Mesothelial cell of epicardium (in vitro differentiated cells): ENCODE data around the gene NQO1. TPM values are rescaled to one million over a fixed set of nuclear protein-coding genes. Genes with fewer than 3 reads are reported as not detected.

ENCODE experiments used
- DNase-seq, 2 experiments: peaks; one replicate each; pipeline ENCODE4 v3.0.0; 2021; ENCODE audit warnings: low spot score in 2 of 2; ENCODE audit not compliant: unreplicated experiment in 2 of 2
- H3K27ac Mint-ChIP-seq: 2 replicates; pipeline ENCODE4 v1.8.0; 2021; ENCODE audit warnings: mixed read lengths
- H3K27me3 Mint-ChIP-seq: 2 replicates; pipeline ENCODE4 v1.8.0; 2021; ENCODE audit warnings: low read depth, mixed read lengths
- H3K36me3 Mint-ChIP-seq: 2 replicates; pipeline ENCODE4 v1.8.0; 2021; ENCODE audit warnings: mixed read lengths
- H3K4me1 Mint-ChIP-seq: 2 replicates; pipeline ENCODE4 v1.8.0; 2021; ENCODE audit warnings: mixed read lengths
- H3K4me3 Mint-ChIP-seq: 2 replicates; pipeline ENCODE4 v1.8.0; 2021; ENCODE audit warnings: mild to moderate bottlenecking, moderate library complexity, mixed read lengths
- H3K9me3 Mint-ChIP-seq: 2 replicates; pipeline ENCODE4 v1.8.0; 2021; ENCODE audit warnings: mixed read lengths
- total RNA-seq: library from RNA; stranded (reverse); gene quantifications from 3 replicates; pipeline ENCODE4 v1.2.1, GENCODE V29; 2021
- TF ChIP-seq, protein P1 (sequence below): fragments of 200-600 bp; sonication (generic); IDR thresholded peaks from one replicate; pipeline ENCODE4 v1.5.0; 2021; ENCODE audit warnings: antibody characterized with exemption; ENCODE audit not compliant: unreplicated experiment

NQO1 gene
- total RNA-seq, 1 donor from 2014 or later = 30.9 TPM

DNA sequence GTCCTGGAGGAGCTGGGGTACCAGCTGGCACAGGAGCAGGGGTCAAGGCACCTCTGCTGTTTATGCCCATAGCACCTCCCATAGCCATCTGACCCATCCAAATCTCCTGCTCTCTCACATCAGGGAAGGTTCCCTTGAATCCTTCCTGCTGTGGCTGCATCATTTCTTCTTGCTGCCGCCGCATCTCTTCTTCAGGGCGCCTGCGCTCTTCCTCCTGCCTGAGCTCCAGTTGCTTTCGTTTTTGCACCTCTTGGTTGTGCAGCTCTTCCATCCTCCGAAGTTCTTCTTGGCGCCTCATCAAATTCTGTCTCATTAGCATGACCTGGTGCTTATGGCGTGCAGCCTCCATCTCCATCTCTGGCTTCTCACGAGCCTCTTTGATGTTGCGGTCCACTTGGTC is 30.3 kb upstream of the NQO1 start:
- Mint-ChIP-seq H3K4me1 (peaks cover 17% of the 10 kb centered on the region), H3K27me3 (peaks cover 3% of the 10 kb centered on the region), H3K36me3 (peaks cover 8% of the 10 kb centered on the region), H3K9me3 (no peaks in the 10 kb centered on the region), H3K4me3 (no peak overlapping the region), H3K27ac (no peak overlapping the region)
- no peak for DNase-seq
- TF ChIP-seq, protein P1, sequence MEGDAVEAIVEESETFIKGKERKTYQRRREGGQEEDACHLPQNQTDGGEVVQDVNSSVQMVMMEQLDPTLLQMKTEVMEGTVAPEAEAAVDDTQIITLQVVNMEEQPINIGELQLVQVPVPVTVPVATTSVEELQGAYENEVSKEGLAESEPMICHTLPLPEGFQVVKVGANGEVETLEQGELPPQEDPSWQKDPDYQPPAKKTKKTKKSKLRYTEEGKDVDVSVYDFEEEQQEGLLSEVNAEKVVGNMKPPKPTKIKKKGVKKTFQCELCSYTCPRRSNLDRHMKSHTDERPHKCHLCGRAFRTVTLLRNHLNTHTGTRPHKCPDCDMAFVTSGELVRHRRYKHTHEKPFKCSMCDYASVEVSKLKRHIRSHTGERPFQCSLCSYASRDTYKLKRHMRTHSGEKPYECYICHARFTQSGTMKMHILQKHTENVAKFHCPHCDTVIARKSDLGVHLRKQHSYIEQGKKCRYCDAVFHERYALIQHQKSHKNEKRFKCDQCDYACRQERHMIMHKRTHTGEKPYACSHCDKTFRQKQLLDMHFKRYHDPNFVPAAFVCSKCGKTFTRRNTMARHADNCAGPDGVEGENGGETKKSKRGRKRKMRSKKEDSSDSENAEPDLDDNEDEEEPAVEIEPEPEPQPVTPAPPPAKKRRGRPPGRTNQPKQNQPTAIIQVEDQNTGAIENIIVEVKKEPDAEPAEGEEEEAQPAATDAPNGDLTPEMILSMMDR = no peak

- H3K27me3 Mint-ChIP-seq = peaks cover 3% of the 10 kb centered on the region
Observed at GRCh38 chr16:69754469-69755310, 28.3 kb upstream of the NQO1 start, which contains the start of gene NOB1. Gene NOB1, minus strand, starts transcription at chr16:69754926. Its CDS starts 16 bp downstream, at chr16:69754910.

DNA sequence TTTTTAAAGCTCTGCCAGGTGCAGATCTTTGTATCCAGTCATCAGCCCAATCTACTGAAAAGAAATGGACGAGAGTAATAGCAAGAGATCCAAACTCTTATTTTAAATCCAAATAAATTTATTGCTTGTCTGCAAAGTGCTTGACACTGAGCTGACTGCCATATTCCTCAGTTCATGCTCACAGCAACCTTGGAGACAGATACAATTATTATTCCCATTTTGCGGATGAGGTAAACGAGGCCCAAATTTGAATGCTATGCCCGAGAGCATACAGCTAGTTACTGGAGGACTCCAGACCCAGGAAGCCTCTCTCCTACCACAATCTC is 27.7 kb upstream of the NQO1 start:
- peaks cover 17% of the 10 kb centered on the region for H3K4me1 Mint-ChIP-seq
- DNase-seq = no peak
- peaks cover 3% of the 10 kb centered on the region for H3K27me3 Mint-ChIP-seq
- H3K9me3 Mint-ChIP-seq = no peaks in the 10 kb centered on the region
- H3K27ac Mint-ChIP-seq = peak overlapping the region; percentile 98
- peaks cover 17% of the 10 kb centered on the region for H3K36me3 Mint-ChIP-seq
- H3K4me3 Mint-ChIP-seq = peak overlapping the region; percentile 100
- TF ChIP-seq, protein P1 = no peak

More at GRCh38 chr16:69754469-69755310, 28.3 kb upstream of the NQO1 start, which contains the start of gene NOB1:
- peak within 1 kb of the TSS; percentile 100 for H3K4me3 Mint-ChIP-seq
- TF ChIP-seq, protein P1 = peak; percentile 96
- peaks cover 13% of the 10 kb centered on the region for H3K36me3 Mint-ChIP-seq
- DNase-seq = peak; percentile 97
- peaks cover 17% of the 10 kb centered on the region for H3K4me1 Mint-ChIP-seq
- no peaks in the 10 kb centered on the region for H3K9me3 Mint-ChIP-seq
- peak within 1 kb of the TSS; percentile 98 for H3K27ac Mint-ChIP-seq

DNA sequence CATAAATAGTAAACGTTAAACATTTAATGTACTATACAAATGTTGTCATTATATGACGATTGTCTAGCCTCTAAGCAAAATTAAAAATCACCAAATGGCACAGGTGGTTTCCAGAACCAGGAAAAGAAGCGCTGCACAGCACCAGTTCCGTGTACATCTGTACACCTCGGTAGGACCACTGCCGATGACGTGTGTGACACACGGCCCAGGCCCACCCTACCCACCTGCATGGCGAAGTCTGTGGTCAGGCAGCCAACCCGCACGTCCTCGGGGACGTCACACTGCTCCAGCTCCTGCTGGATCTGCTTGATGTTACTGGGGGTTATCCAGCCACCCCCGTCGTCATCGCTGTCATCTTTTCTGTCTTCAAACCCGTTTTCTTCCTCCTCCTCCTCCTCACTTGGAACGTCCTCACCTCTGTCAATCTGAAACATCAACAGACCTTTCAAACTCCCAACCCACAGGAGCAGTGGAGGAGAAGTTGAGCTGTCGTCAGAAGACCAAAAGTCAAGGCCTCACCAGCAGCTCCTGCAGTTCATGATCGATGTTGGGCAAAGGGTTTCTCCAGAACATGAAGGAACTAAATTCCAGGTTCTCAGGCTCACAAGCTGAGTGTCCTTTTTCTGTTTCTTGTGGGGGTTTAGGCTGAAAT is 22.5 kb upstream of the NQO1 start:
- H3K9me3 Mint-ChIP-seq = no peaks in the 10 kb centered on the region
- peaks cover 43% of the 10 kb centered on the region for H3K36me3 Mint-ChIP-seq
- TF ChIP-seq, protein P1 = no peak
- no peak overlapping the region for H3K27ac Mint-ChIP-seq
- no peak for DNase-seq
- no peaks in the 10 kb centered on the region for H3K27me3 Mint-ChIP-seq
- peaks cover 11% of the 10 kb centered on the region for H3K4me1 Mint-ChIP-seq
- H3K4me3 Mint-ChIP-seq = no peak overlapping the region

- TF ChIP-seq, protein P1 = no peak
- H3K4me3 Mint-ChIP-seq = no peak overlapping the region
- no peak overlapping the region for H3K27ac Mint-ChIP-seq
- H3K9me3 Mint-ChIP-seq = no peaks in the 10 kb centered on the region
- no peaks in the 10 kb centered on the region for H3K27me3 Mint-ChIP-seq
- peaks cover 53% of the 10 kb centered on the region for H3K36me3 Mint-ChIP-seq
- peaks cover 4% of the 10 kb centered on the region for H3K4me1 Mint-ChIP-seq
- DNase-seq = no peak
Observed at GRCh38 chr16:69747115-69747514, 20.8 kb upstream of the NQO1 start.
